H1 (cell line): Measurements from ENCODE around the gene URB2. TPM values are rescaled to one million over a fixed set of nuclear protein-coding genes. Genes with fewer than 3 reads are reported as not detected.

Source experiments
- CTCF ChIA-PET: fragments of 300-600 bp; sonication (Branson Sonifier 250); formaldehyde crosslinking; loops from one replicate; lab custom pipeline; 2021; ENCODE audit not compliant: partially characterized antibody; lab: Charles Lee
- POLR2A ChIA-PET: fragments of 300-600 bp; sonication (Branson Sonifier 250); formaldehyde crosslinking; loops from one replicate; lab custom pipeline; 2021; ENCODE audit warnings: inconsistent platforms; ENCODE audit not compliant: partially characterized antibody; lab: Charles Lee
- DNase-seq, 2 experiments: peaks; one replicate each; pipeline versions ENCODE4 v3.0.0 to v3.0.0-alpha.2; 2010 to 2022; ENCODE audit warnings: low spot score in 2 of 2, low read depth in 1 of 2, mixed read lengths in 1 of 2
- FAIRE-seq: peaks from 2 replicates; lab custom pipeline; 2011; peaks lifted over from hg19 to GRCh38; lab: Jason Lieb, UNC
- H2AFZ ChIP-seq: 2 replicates; pipeline ENCODE4 v1.8.1; 2012; ENCODE audit warnings: low read length, inconsistent platforms
- H2AK5ac ChIP-seq: 2 replicates; pipeline ENCODE4 v1.6.1; 2013; ENCODE audit warnings: low read depth, low read length
- H2BK120ac ChIP-seq: replicated peaks from 2 replicates; pipeline ENCODE3; 2013; ENCODE audit warnings: low read depth, low read length, inconsistent platforms
- H2BK12ac ChIP-seq: 2 replicates; pipeline ENCODE4 v1.6.1; 2013; ENCODE audit warnings: low read depth, low read length
- H2BK15ac ChIP-seq: 2 replicates; pipeline ENCODE4 v1.6.1; 2013; ENCODE audit warnings: low read length
- H2BK20ac ChIP-seq: 2 replicates; pipeline ENCODE4 v1.6.1; 2013; ENCODE audit warnings: low read length
- H2BK5ac ChIP-seq: 2 replicates; pipeline ENCODE4 v1.6.1; 2013; ENCODE audit warnings: low read depth, low read length
- H3K14ac ChIP-seq: 2 replicates; pipeline ENCODE4 v1.6.1; 2013; ENCODE audit warnings: inconsistent platforms; ENCODE audit not compliant: insufficient read length
- H3K18ac ChIP-seq: 2 replicates; pipeline ENCODE4 v1.6.1; 2013; ENCODE audit warnings: low read length; ENCODE audit errors: extremely low read depth
- H3K23ac ChIP-seq: 2 replicates; pipeline ENCODE4 v1.6.1; 2013; ENCODE audit warnings: inconsistent platforms; ENCODE audit not compliant: insufficient read length
- H3K23me2 ChIP-seq: 2 replicates; pipeline ENCODE4 v1.6.1; 2013; ENCODE audit warnings: low read depth, low read length
- H3K27ac ChIP-seq: 2 replicates; pipeline ENCODE4 v1.6.1; 2011; ENCODE audit warnings: low read depth, low read length, inconsistent platforms
- H3K27me3 ChIP-seq, 4 experiments: replicated peaks in 1 of 4; 1 replicate in 1 of 4; 2 replicates in 3 of 4; pipeline versions ENCODE4 v1.6.1 to v1.8.1; 2011 to 2013; ENCODE audit warnings: low read length in 3 of 4, mild to moderate bottlenecking in 3 of 4, inconsistent platforms in 2 of 4, mixed read lengths in 2 of 4, moderate library complexity in 1 of 4; ENCODE audit not compliant: control insufficient read depth in 3 of 4, insufficient read depth in 3 of 4; ENCODE audit errors: extremely low read depth in 1 of 4
- H3K36me3 ChIP-seq, 4 experiments: 2 replicates each; pipeline versions ENCODE4 v1.6.1 to v1.8.1; 2011 to 2013; ENCODE audit warnings: mild to moderate bottlenecking in 4 of 4, low read length in 3 of 4, moderate library complexity in 2 of 4, control low read depth in 1 of 4, inconsistent platforms in 1 of 4; ENCODE audit not compliant: insufficient read depth in 4 of 4, control insufficient read depth in 2 of 4
- H3K4ac ChIP-seq: replicated peaks from 2 replicates; pipeline ENCODE3; 2013; ENCODE audit warnings: low read length, low read depth, mixed read lengths, inconsistent platforms; ENCODE audit not compliant: insufficient read length
- H3K4me1 ChIP-seq, 4 experiments: replicated peaks in 1 of 4; 1 replicate in 1 of 4; 2 replicates in 3 of 4; pipeline versions ENCODE4 v1.6.1 to v1.8.1; 2011 to 2013; ENCODE audit warnings: low read length in 3 of 4, inconsistent platforms in 2 of 4, mixed read lengths in 1 of 4; ENCODE audit not compliant: insufficient read depth in 4 of 4, control insufficient read depth in 3 of 4
- H3K4me2 ChIP-seq, 2 experiments: 2 replicates each; pipeline versions ENCODE4 v1.6.1 to v1.8.1; 2011 to 2013; ENCODE audit warnings: low read depth in 2 of 2, low read length in 2 of 2, control low read depth in 1 of 2, inconsistent platforms in 1 of 2, mild to moderate bottlenecking in 1 of 2; ENCODE audit not compliant: insufficient read depth in 1 of 2
- H3K4me3 ChIP-seq, 4 experiments: fragments of 200-600, 300-600 bp in 1 of 4; sonication (generic), shearing (Covaris generic), sonication (Bioruptor Twin) in 1 of 4; 2 replicates each; pipeline versions ENCODE4 v1.5.1 to v1.8.1; 2011 to 2016; ENCODE audit warnings: low read length in 4 of 4, low read depth in 3 of 4, control low read depth in 2 of 4, inconsistent platforms in 2 of 4, mild to moderate bottlenecking in 2 of 4, mixed read lengths in 1 of 4, moderate library complexity in 1 of 4; ENCODE audit not compliant: insufficient read depth in 2 of 4; ENCODE audit errors: extremely low read depth in 1 of 4
- H3K56ac ChIP-seq: replicated peaks from 2 replicates; pipeline ENCODE3; 2013; ENCODE audit warnings: low read depth, mild to moderate bottlenecking, mixed read lengths, low read length, inconsistent platforms; ENCODE audit not compliant: insufficient read length
- H3K79me1 ChIP-seq: 2 replicates; pipeline ENCODE4 v1.6.1; 2013; ENCODE audit warnings: low read depth, low read length, control low read depth
- H3K79me2 ChIP-seq, 2 experiments: 2 replicates each; pipeline versions ENCODE4 v1.6.1 to v1.8.1; 2012 to 2013; ENCODE audit warnings: low read length in 2 of 2, mild to moderate bottlenecking in 2 of 2, inconsistent platforms in 1 of 2; ENCODE audit not compliant: insufficient read depth in 2 of 2, control insufficient read depth in 1 of 2
- H3K9ac ChIP-seq, 4 experiments: replicated peaks in 1 of 4; 1 replicate in 1 of 4; 2 replicates in 3 of 4; pipeline versions ENCODE4 v1.6.1 to v1.8.1; 2011 to 2013; ENCODE audit warnings: low read depth in 3 of 4, low read length in 3 of 4, control low read depth in 2 of 4, mild to moderate bottlenecking in 2 of 4, moderate library complexity in 2 of 4, inconsistent platforms in 1 of 4; ENCODE audit errors: extremely low read depth in 1 of 4
- H3K9me3 ChIP-seq, 2 experiments: 2 replicates each; pipeline versions ENCODE4 v1.6.1 to v1.8.1; 2012 to 2013; ENCODE audit warnings: mild to moderate bottlenecking in 2 of 2, moderate library complexity in 2 of 2, control low read depth in 1 of 2, inconsistent platforms in 1 of 2, low read depth in 1 of 2, low read length in 1 of 2, mixed read lengths in 1 of 2; ENCODE audit not compliant: insufficient read depth in 2 of 2
- H4K20me1 ChIP-seq, 2 experiments: replicated peaks in 1 of 2; 2 replicates each; pipeline versions ENCODE3 to v1.8.1; 2011 to 2013; ENCODE audit warnings: inconsistent platforms in 2 of 2, low read length in 2 of 2, mild to moderate bottlenecking in 1 of 2; ENCODE audit not compliant: insufficient read depth in 2 of 2, control insufficient read depth in 1 of 2
- H4K5ac ChIP-seq: 2 replicates; pipeline ENCODE4 v1.6.1; 2013; ENCODE audit warnings: low read length, low read depth, mixed read lengths, inconsistent platforms; ENCODE audit not compliant: insufficient read length
- H4K8ac ChIP-seq: 2 replicates; pipeline ENCODE4 v1.8.0; 2013; ENCODE audit warnings: mild to moderate bottlenecking, moderate library complexity, low read length, inconsistent platforms; ENCODE audit not compliant: insufficient read depth; ENCODE audit errors: extremely low read depth
- H4K91ac ChIP-seq: replicated peaks from 2 replicates; pipeline ENCODE3; 2013; ENCODE audit warnings: low read length, mixed read lengths, inconsistent platforms; ENCODE audit not compliant: insufficient read length
- BACH1 ChIP-seq: IDR thresholded peaks from 2 replicates; pipeline ENCODE4 v1.6.1; 2012; ENCODE audit warnings: low read length, improper control_type of control experiment
- BCL11A ChIP-seq, 2 experiments: IDR thresholded peaks; one replicate each; pipeline ENCODE4 v1.6.1; 2011; ENCODE audit warnings: low read depth in 2 of 2, low read length in 2 of 2, mild to moderate bottlenecking in 2 of 2
- CBX5 ChIP-seq: fragments of 300-800, 300-1000 bp; sonication (generic); IDR thresholded peaks from 2 replicates; pipeline ENCODE4 v1.7.1; 2016; ENCODE audit warnings: antibody characterized with exemption, low read length, low read depth
- HDAC2 ChIP-seq, 2 experiments: fragments of 300-600 bp in 1 of 2; sonication (generic) in 1 of 2; IDR thresholded peaks; 2 replicates each; pipeline ENCODE4 v1.6.1; 2011 to 2012; ENCODE audit warnings: low read depth in 2 of 2, low read length in 2 of 2, mild to moderate bottlenecking in 2 of 2, moderate library complexity in 2 of 2, borderline replicate concordance in 1 of 2, inconsistent platforms in 1 of 2
- HDAC6 ChIP-seq: IDR thresholded peaks from one replicate; pipeline ENCODE4 v1.7.1; 2012; ENCODE audit warnings: low read depth, mild to moderate bottlenecking, inconsistent platforms, low read length, moderate library complexity
- RAD21 ChIP-seq, 2 experiments: IDR thresholded peaks in 1 of 2; conservative IDR thresholded peaks in 1 of 2; 2 replicates each; pipeline ENCODE4 v1.6.1; 2011; ENCODE audit warnings: low read depth in 2 of 2, low read length in 2 of 2, improper control_type of control experiment in 1 of 2, inconsistent platforms in 1 of 2, mild to moderate bottlenecking in 1 of 2, moderate library complexity in 1 of 2
- RBBP5 ChIP-seq: IDR thresholded peaks from 2 replicates; pipeline ENCODE4 v1.7.1; 2012; ENCODE audit warnings: low read depth, mild to moderate bottlenecking, inconsistent platforms, low read length, moderate library complexity, borderline replicate concordance
- RXRA ChIP-seq: IDR thresholded peaks from 2 replicates; pipeline ENCODE4 v1.6.1; 2011; ENCODE audit warnings: low read depth, mild to moderate bottlenecking, low read length, moderate library complexity; ENCODE audit not compliant: insufficient read depth
- SIRT6 ChIP-seq: IDR thresholded peaks from one replicate; pipeline ENCODE4 v1.7.1; 2012; ENCODE audit warnings: low read length, inconsistent platforms
- SUZ12 ChIP-seq: fragments of 200-600 bp; sonication (generic); IDR thresholded peaks from 2 replicates; pipeline ENCODE4 v1.6.1; 2012; ENCODE audit warnings: mild to moderate bottlenecking, inconsistent platforms, low read length, moderate library complexity, mixed read lengths
- TCF12 ChIP-seq: IDR thresholded peaks from 2 replicates; pipeline ENCODE4 v1.6.1; 2011; ENCODE audit warnings: low read depth, mild to moderate bottlenecking, low read length
- WGBS, 2 experiments: shearing (Covaris generic) in 1 of 2; methylation state at CpG; one replicate each; pipeline versions ENCODE4 v1.1.6 to v1.1.7; 2013 to 2015; ENCODE audit warnings: low lambda C conversion rate in 2 of 2, mixed read lengths in 2 of 2, inconsistent platforms in 1 of 2, low coverage in 1 of 2, missing lambda C conversion rate in 1 of 2; ENCODE audit not compliant: insufficient replicate concordance in 2 of 2, insufficient coverage in 1 of 2, insufficient read length in 1 of 2; ENCODE audit errors: extremely low coverage in 1 of 2, missing lambda C conversion rate in 1 of 2; 5-methylcytosine and 5-hydroxymethylcytosine counted together
- polyA plus RNA-seq, 7 experiments: library from polyadenylated mRNA; depleted of rRNA in 3 of 7; stranded (reverse) in 5 of 7; unstranded in 2 of 7; fragments of >200 nt in 5 of 7; fragments of 200-250 nt in 2 of 7; gene quantifications; 1 replicate in 5 of 7; 2 replicates in 1 of 7; 4 replicates in 1 of 7; pipeline versions ENCODE4 v1.2.1 to v1.2.3, GENCODE V29; 2011 to 2013; ENCODE audit warnings: missing spikeins in 2 of 7, mixed read lengths in 2 of 7
- total RNA-seq: library from RNA; stranded (reverse); fragmentation: NEBNext Ultra II Directional; extraction: Animal tissue kit (Norgen Biotek cat#: 25700); gene quantifications from 2 replicates; pipeline ENCODE4 v1.2.1, GENCODE V29; 2021

Gene URB2
- total and polyA plus RNA-seq, 2 of the 8 experiments (the other 6 are each of a cell fraction or from before 2014, with no cell fraction given) = 13.7 to 33.0 TPM

- ChIA-PET CTCF (interaction anchor here (0.7 kb wide), 1 partner anchor 153 kb away, joined by 4 read pairs; no protein-coding TSS in a partner anchor), POLR2A (no interaction called here)
- DNase-seq (no peak), FAIRE-seq (no peak)
- H2BK20ac ChIP-seq = no peak overlapping the region
- no peak overlapping the region for H3K4me3 ChIP-seq
- TF ChIP-seq CBX5 (no peak), SIRT6 (no peak), HDAC2 (IDR thresholded peaks at IDR 0.05; ENCODE audit: borderline replicate concordance in 1 of 2, low read depth in 2 of 2, low read length in 2 of 2) (no peak), RXRA (no peak), RBBP5 (no peak), TCF12 (no peak), BACH1 (no peak), BCL11A (IDR thresholded peaks at IDR 0.05; ENCODE audit: low read depth in 2 of 2, low read length in 2 of 2) (no peak), RAD21 (IDR thresholded peaks at IDR 0.05 in 1 of 2, conservative IDR thresholded peaks at IDR 0.05 in 1 of 2; ENCODE audit: low read depth in 2 of 2, low read length in 2 of 2) (no peak), SUZ12 (no peak), HDAC6 (no peak)
- no peak overlapping the region for H3K23ac ChIP-seq
- no peak overlapping the region for H2BK15ac ChIP-seq
- no peaks in the 10 kb centered on the region for H3K23me2 ChIP-seq
- no peak overlapping the region for H4K5ac ChIP-seq
- H2AFZ ChIP-seq = no peak overlapping the region
- peaks cover 19 to 83% (median 68%) of the 10 kb centered on the region in 4 experiments; a peak in 7 of 8 replicates for H3K36me3 ChIP-seq
- H2BK12ac ChIP-seq = no peak overlapping the region
- H2AK5ac ChIP-seq = no peak overlapping the region
- no peaks in the 10 kb centered on the region for H3K9me3 ChIP-seq
- no peak overlapping the region for H3K14ac ChIP-seq
- no peak overlapping the region for H3K56ac ChIP-seq
- H4K8ac ChIP-seq = no peak overlapping the region
- no peak overlapping the region for H3K4ac ChIP-seq
- H2BK120ac ChIP-seq = no peak overlapping the region
- H4K20me1 ChIP-seq = peaks cover 7 to 12% of the 10 kb centered on the region in 2 experiments
- H3K79me2 ChIP-seq = peaks cover 0 to 3% of the 10 kb centered on the region in 2 experiments; a peak in 1 of 4 replicates
- WGBS, 2 experiments = 90% methylated on average over 4 of the region's 4 CpGs; no CpG with 5 or more reads in 1 of the 2 experiments
- no peak overlapping the region for H3K4me2 ChIP-seq
- H2BK5ac ChIP-seq = no peak overlapping the region
- H3K27me3 ChIP-seq = no peaks in the 10 kb centered on the region
- H3K18ac ChIP-seq = no peak overlapping the region
- H3K79me1 ChIP-seq = peaks cover 2% of the 10 kb centered on the region
- H4K91ac ChIP-seq = no peak overlapping the region
- H3K4me1 ChIP-seq = no peaks in the 10 kb centered on the region
- H3K27ac ChIP-seq = no peak overlapping the region
- no peak overlapping the region for H3K9ac ChIP-seq
These were observed 22.4 kb downstream of the URB2 start for GRCh38 chr1:229648406-229648805.
